ENCODE measurements around the gene RNF126. TPM values are rescaled to one million over a fixed set of nuclear protein-coding genes. Genes with fewer than 3 reads are reported as not detected.
"Not testable (repeated sequence)": the region's sequence is repeated elsewhere in the genome, so short reads cannot be mapped to it uniquely, and the experiment has no call there.

Gene RNF126
- total and polyA plus RNA-seq, 8 donors = 11.9 to 33.7 (median 17.4) TPM

GRCh38 chr19:676339-677105 lies 13.5 kb upstream of the RNF126 start, which contains the start of gene FSTL3:
Gene FSTL3, plus strand, starts transcription at chr19:676392. Its CDS starts 32 bp downstream, at chr19:676424.
- ATAC-seq = no peak
- peaks cover 0 to 9% (median 3%) of the 10 kb centered on the region in 3 donors for H3K4me1 ChIP-seq
- H3K27me3 ChIP-seq = no peaks in the 10 kb centered on the region
- H3K4me3 ChIP-seq = peak within 1 kb of the TSS; percentile 15 to 41 (median 21)
- intact Hi-C loops (cut with DNase I) = no loop called here
- no peak for FAIRE-seq
- WGBS, 2 donors = 2 to 3% methylated on average over 24 to 63 of the region's 63 CpGs
- no peaks in the 10 kb centered on the region for H3K9me3 ChIP-seq
- peak in 2 of 6 donors; percentile 38 to 78 for DNase-seq
- no peaks in the 10 kb centered on the region for H3K36me3 ChIP-seq
- peak within 1 kb of the TSS in 3 of 4 donors; percentile 42 to 73 (median 48) for H3K27ac ChIP-seq
- no peak for TF ChIP-seq CTCF (IDR thresholded peaks at IDR 0.05)

GRCh38 chr19:676007-676338 lies 13.0 kb upstream of the RNF126 start:
- Histone ChIP-seq H3K27ac (peak overlapping the region in 1 of 4 donors; percentile 36), H3K9me3 (no peaks in the 10 kb centered on the region), H3K36me3 (no peaks in the 10 kb centered on the region), H3K27me3 (no peaks in the 10 kb centered on the region), H3K4me3 (peak overlapping the region in 2 of 4 donors; percentile 24 to 41), H3K4me1 (peaks cover 0 to 9% (median 3%) of the 10 kb centered on the region in 3 donors)
- 7 to 10% methylated on average over 16 to 31 of the region's 31 CpGs for WGBS, 2 donors
- TF ChIP-seq CTCF (IDR thresholded peaks at IDR 0.05) = no peak
- ATAC-seq = no peak
- no peak for FAIRE-seq
- intact Hi-C loops (cut with DNase I) = no loop called here
- no peak for DNase-seq

- intact Hi-C loops (cut with DNase I) = no loop called here
- peaks cover 0 to 9% (median 3%) of the 10 kb centered on the region in 3 donors for H3K4me1 ChIP-seq
- H3K4me3 ChIP-seq = no peak overlapping the region
- ATAC-seq = no peak
- peak in 1 of 6 donors; percentile 78 for DNase-seq
- no peaks in the 10 kb centered on the region for H3K36me3 ChIP-seq
- FAIRE-seq = no peak
- H3K27me3 ChIP-seq = no peaks in the 10 kb centered on the region
- no peaks in the 10 kb centered on the region for H3K9me3 ChIP-seq
- 13 to 14% methylated on average over 34 to 38 of the region's 38 CpGs for WGBS, 2 donors
- TF ChIP-seq CTCF (IDR thresholded peaks at IDR 0.05) = no peak
- H3K27ac ChIP-seq = no peak overlapping the region
Measured at GRCh38 chr19:674282-675151, 11.5 kb upstream of the RNF126 start.

- no peak for TF ChIP-seq CTCF (IDR thresholded peaks at IDR 0.05)
- ATAC-seq = no peak
- FAIRE-seq = no peak
- no peaks in the 10 kb centered on the region for H3K4me1 ChIP-seq
- H3K9me3 ChIP-seq = no peaks in the 10 kb centered on the region
- DNase-seq = no peak
- WGBS, 2 donors = 74 to 77% methylated on average over 9 of the region's 9 CpGs
- H3K27ac ChIP-seq = no peak overlapping the region
- intact Hi-C loops (cut with DNase I) = no loop called here
- no peaks in the 10 kb centered on the region for H3K27me3 ChIP-seq
- H3K4me3 ChIP-seq = no peak overlapping the region
- H3K36me3 ChIP-seq = no peaks in the 10 kb centered on the region
Measured at GRCh38 chr19:670609-671075, 7.6 kb upstream of the RNF126 start.

- not testable (repeated sequence) for FAIRE-seq
Measured at GRCh38 chr19:668675-669434, 5.8 kb upstream of the RNF126 start.

GRCh38 chr19:666985-667573 lies 4.1 kb upstream of the RNF126 start:
- ATAC-seq, H3K9me3 ChIP-seq, H3K36me3 ChIP-seq, H3K27ac ChIP-seq, FAIRE-seq, H3K4me1 ChIP-seq, H3K4me3 ChIP-seq, H3K27me3 ChIP-seq: not testable (repeated sequence)
- WGBS, 2 donors = 78 to 85% methylated on average over 31 to 38 of the region's 38 CpGs
- peak in 1 of 6 donors; percentile 26 for DNase-seq
- intact Hi-C loops (cut with DNase I) = loop anchor here (2.0 to 10.0 kb wide), 3 partner anchors 65 to 70 kb away; no protein-coding TSS in a partner anchor

More at GRCh38 chr19:668675-669434, 5.8 kb upstream of the RNF126 start:
- H3K36me3 ChIP-seq, H3K4me1 ChIP-seq, H3K4me3 ChIP-seq, H3K9me3 ChIP-seq, ATAC-seq, DNase-seq, H3K27ac ChIP-seq, H3K27me3 ChIP-seq: not testable (repeated sequence)
- 48 to 56% methylated on average over 12 of the region's 12 CpGs for WGBS, 2 donors
- intact Hi-C loops (cut with DNase I) = loop anchor here in 2 of 3 donors (5.0 to 10.0 kb wide), 2 partner anchors 63 to 66 kb away; no protein-coding TSS in a partner anchor
